HEK293 (cell line): ENCODE data around the gene TMEM205.

Source experiments
- BCL11A ChIP-seq: fragments of 450-650 bp; formaldehyde crosslinking; IDR thresholded peaks from 2 replicates; pipeline ENCODE4 v1.5.1; 2016; ENCODE audit warnings: low read depth, missing biosample characterization, missing genetic modification characterization
- FEZF1 ChIP-seq: fragments of 450-650 bp; formaldehyde crosslinking; IDR thresholded peaks from 2 replicates; pipeline ENCODE4 v1.5.1; 2016; ENCODE audit warnings: missing biosample characterization, missing genetic modification characterization
- GLIS1 ChIP-seq: fragments of 450-650 bp; formaldehyde crosslinking; IDR thresholded peaks from 2 replicates; pipeline ENCODE4 v1.5.1; 2016; ENCODE audit warnings: missing biosample characterization, missing genetic modification characterization
- HOXD13 ChIP-seq: sonication (generic); formaldehyde crosslinking; IDR thresholded peaks from 2 replicates; pipeline ENCODE4 v1.8.0; 2022; ENCODE audit warnings: missing genetic modification reagents, borderline replicate concordance
- KLF17 ChIP-seq: fragments of 450-650 bp; formaldehyde crosslinking; IDR thresholded peaks from 2 replicates; pipeline ENCODE4 v1.5.1; 2016; ENCODE audit warnings: missing biosample characterization, missing genetic modification characterization
- OVOL3 ChIP-seq: fragments of 450-650 bp; formaldehyde crosslinking; IDR thresholded peaks from 2 replicates; pipeline ENCODE4 v1.5.1; 2016; ENCODE audit warnings: missing biosample characterization, missing genetic modification characterization
- PBX3 ChIP-seq: sonication (generic); formaldehyde crosslinking; IDR thresholded peaks from 2 replicates; pipeline ENCODE4 v1.8.1; 2022; ENCODE audit warnings: mild to moderate bottlenecking, moderate library complexity, missing genetic modification reagents
- SCRT2 ChIP-seq: fragments of 450-650 bp; formaldehyde crosslinking; IDR thresholded peaks from 2 replicates; pipeline ENCODE4 v1.5.1; 2016; ENCODE audit warnings: missing biosample characterization, missing genetic modification characterization
- TRIM28 ChIP-seq: IDR thresholded peaks from 2 replicates; pipeline ENCODE4 v1.6.1; 2011; ENCODE audit warnings: low read length, control low read depth, borderline replicate concordance
- WT1 ChIP-seq: fragments of 450-650 bp; formaldehyde crosslinking; IDR thresholded peaks from 2 replicates; pipeline ENCODE4 v1.5.1; 2016; ENCODE audit warnings: missing biosample characterization, missing genetic modification characterization
- ZBTB20 ChIP-seq: fragments of 450-650 bp; formaldehyde crosslinking; IDR thresholded peaks from 2 replicates; pipeline ENCODE4 v1.5.1; 2016; ENCODE audit warnings: missing biosample characterization, missing genetic modification characterization
- ZFP41 ChIP-seq: fragments of 450-650 bp; formaldehyde crosslinking; IDR thresholded peaks from 2 replicates; pipeline ENCODE4 v1.5.1; 2016; ENCODE audit warnings: missing biosample characterization, missing genetic modification characterization, borderline replicate concordance
- ZNF138 ChIP-seq: fragments of 450-650 bp; formaldehyde crosslinking; IDR thresholded peaks from 2 replicates; pipeline ENCODE4 v1.5.1; 2016; ENCODE audit warnings: missing biosample characterization, missing genetic modification characterization, borderline replicate concordance
- ZNF146 ChIP-seq: fragments of 450-650 bp; formaldehyde crosslinking; IDR thresholded peaks from 2 replicates; pipeline ENCODE4 v1.5.1; 2016; ENCODE audit warnings: missing biosample characterization, missing genetic modification characterization
- ZNF148 ChIP-seq: fragments of 450-650 bp; formaldehyde crosslinking; IDR thresholded peaks from 2 replicates; pipeline ENCODE4 v1.5.0; 2017; ENCODE audit warnings: missing biosample characterization, missing genetic modification characterization, borderline replicate concordance
- ZNF169 ChIP-seq: fragments of 450-650 bp; formaldehyde crosslinking; IDR thresholded peaks from 2 replicates; pipeline ENCODE4 v1.5.1; 2016; ENCODE audit warnings: missing biosample characterization, missing genetic modification characterization
- ZNF202 ChIP-seq: fragments of 450-650 bp; formaldehyde crosslinking; IDR thresholded peaks from 2 replicates; pipeline ENCODE4 v1.5.1; 2016; ENCODE audit warnings: missing biosample characterization, missing genetic modification characterization, borderline replicate concordance
- ZNF23 ChIP-seq: fragments of 450-650 bp; formaldehyde crosslinking; IDR thresholded peaks from 2 replicates; pipeline ENCODE4 v1.5.1; 2016; ENCODE audit warnings: missing biosample characterization, missing genetic modification characterization, borderline replicate concordance
- ZNF324 ChIP-seq: fragments of 450-650 bp; formaldehyde crosslinking; IDR thresholded peaks from 2 replicates; pipeline ENCODE4 v1.5.1; 2016; ENCODE audit warnings: missing biosample characterization, missing genetic modification characterization
- ZNF366 ChIP-seq: fragments of 450-650 bp; formaldehyde crosslinking; conservative IDR thresholded peaks from 2 replicates; pipeline ENCODE4 v1.5.1; 2016; ENCODE audit warnings: missing biosample characterization, missing genetic modification characterization
- ZNF391 ChIP-seq: fragments of 450-650 bp; formaldehyde crosslinking; IDR thresholded peaks from 2 replicates; pipeline ENCODE4 v1.5.1; 2016; ENCODE audit warnings: low read depth, missing biosample characterization, missing genetic modification characterization, borderline replicate concordance
- ZNF404 ChIP-seq: fragments of 450-650 bp; formaldehyde crosslinking; IDR thresholded peaks from 2 replicates; pipeline ENCODE4 v1.5.1; 2017; ENCODE audit warnings: missing biosample characterization, missing genetic modification characterization
- ZNF423 ChIP-seq: fragments of 450-650 bp; formaldehyde crosslinking; IDR thresholded peaks from 2 replicates; pipeline ENCODE4 v1.5.1; 2016; ENCODE audit warnings: missing biosample characterization, missing genetic modification characterization
- ZNF449 ChIP-seq: fragments of 450-650 bp; formaldehyde crosslinking; IDR thresholded peaks from 2 replicates; pipeline ENCODE4 v1.5.1; 2017; ENCODE audit warnings: missing biosample characterization, mild to moderate bottlenecking, missing genetic modification characterization, moderate library complexity
- ZNF514 ChIP-seq: fragments of 450-650 bp; formaldehyde crosslinking; IDR thresholded peaks from 2 replicates; pipeline ENCODE4 v1.5.1; 2016; ENCODE audit warnings: missing biosample characterization, missing genetic modification characterization
- ZNF548 ChIP-seq: fragments of 450-650 bp; formaldehyde crosslinking; IDR thresholded peaks from 2 replicates; pipeline ENCODE4 v1.5.1; 2016; ENCODE audit warnings: missing biosample characterization, missing genetic modification characterization
- ZNF600 ChIP-seq: fragments of 450-650 bp; formaldehyde crosslinking; IDR thresholded peaks from 2 replicates; pipeline ENCODE4 v1.5.1; 2016; ENCODE audit warnings: missing biosample characterization, missing genetic modification characterization
- ZNF610 ChIP-seq: fragments of 450-650 bp; formaldehyde crosslinking; IDR thresholded peaks from 2 replicates; pipeline ENCODE4 v1.5.1; 2016; ENCODE audit warnings: missing biosample characterization, missing genetic modification characterization, borderline replicate concordance
- ZNF692 ChIP-seq: fragments of 450-650 bp; formaldehyde crosslinking; IDR thresholded peaks from 2 replicates; pipeline ENCODE4 v1.5.1; 2016; ENCODE audit warnings: missing biosample characterization, missing genetic modification characterization
- ZNF791 ChIP-seq: fragments of 450-650 bp; formaldehyde crosslinking; IDR thresholded peaks from 2 replicates; pipeline ENCODE4 v1.5.1; 2016; ENCODE audit warnings: missing biosample characterization, missing genetic modification characterization
- ZNF792 ChIP-seq: fragments of 450-650 bp; formaldehyde crosslinking; IDR thresholded peaks from 2 replicates; pipeline ENCODE4 v1.5.1; 2016; ENCODE audit warnings: missing biosample characterization, missing genetic modification characterization

TMEM205 gene

GRCh38 chr19:11355160-11356073 is 9.3 kb upstream of the TMEM205 start, which contains the start of gene PLPPR2 (continued):
- TF ChIP-seq ZNF692 (tag by site-specific recombination) (peak; percentile 35; the same call in 1 of the 2 replicates), ZNF366 (tag by site-specific recombination) (no peak), SCRT2 (tag by site-specific recombination) (no peak), ZNF792 (peak; percentile 84), FEZF1 (tag by site-specific recombination) (no peak), ZNF169 (tag by site-specific recombination) (peak; percentile 52; the same call in 1 of the 2 replicates), OVOL3 (tag by site-specific recombination) (no peak), ZNF610 (tag by site-specific recombination) (no peak), ZNF449 (tag by site-specific recombination) (0 out of 2 replicates have a peak, but pooled peaks have one; percentile 31), ZNF146 (tag by site-specific recombination) (peak; percentile 57; the same call in 1 of the 2 replicates), BCL11A (tag by site-specific recombination) (no peak), ZNF600 (tag by site-specific recombination) (peak; percentile 63; the same call in 1 of the 2 replicates), ZNF391 (tag by site-specific recombination) (0 out of 2 replicates have a peak, but pooled peaks have one; percentile 27), GLIS1 (tag by site-specific recombination) (peak; percentile 62), ZNF514 (no peak), ZFP41 (tag by site-specific recombination) (no peak), ZNF324 (tag by site-specific recombination) (peak; percentile 76; the same call in 1 of the 2 replicates), ZNF548 (tag by site-specific recombination) (peak; percentile 40), ZNF138 (tag by site-specific recombination) (no peak), HOXD13 (CRISPR knock-in tag) (no peak), WT1 (tag by site-specific recombination) (no peak), ZNF404 (tag by site-specific recombination) (no peak), ZNF202 (tag by site-specific recombination) (no peak), ZNF423 (tag by site-specific recombination) (no peak), ZNF23 (tag by site-specific recombination) (no peak), KLF17 (peak; percentile 48), ZNF148 (tag by site-specific recombination) (no peak), ZNF791 (tag by site-specific recombination) (no peak), PBX3 (CRISPR knock-in tag) (no peak), ZBTB20 (peak; percentile 37; the same call in 1 of the 2 replicates), TRIM28 (no peak)
